ENCODE measurements around the gene DAB2IP. TPM values are rescaled to one million over a fixed set of nuclear protein-coding genes. Genes with fewer than 3 reads are reported as not detected.
A peak's percentile ranks its signal among the peaks of the same experiment; 100 is the strongest.

The DAB2IP gene
- total RNA-seq, 2 experiments from 2014 or later = not detected

DNA sequence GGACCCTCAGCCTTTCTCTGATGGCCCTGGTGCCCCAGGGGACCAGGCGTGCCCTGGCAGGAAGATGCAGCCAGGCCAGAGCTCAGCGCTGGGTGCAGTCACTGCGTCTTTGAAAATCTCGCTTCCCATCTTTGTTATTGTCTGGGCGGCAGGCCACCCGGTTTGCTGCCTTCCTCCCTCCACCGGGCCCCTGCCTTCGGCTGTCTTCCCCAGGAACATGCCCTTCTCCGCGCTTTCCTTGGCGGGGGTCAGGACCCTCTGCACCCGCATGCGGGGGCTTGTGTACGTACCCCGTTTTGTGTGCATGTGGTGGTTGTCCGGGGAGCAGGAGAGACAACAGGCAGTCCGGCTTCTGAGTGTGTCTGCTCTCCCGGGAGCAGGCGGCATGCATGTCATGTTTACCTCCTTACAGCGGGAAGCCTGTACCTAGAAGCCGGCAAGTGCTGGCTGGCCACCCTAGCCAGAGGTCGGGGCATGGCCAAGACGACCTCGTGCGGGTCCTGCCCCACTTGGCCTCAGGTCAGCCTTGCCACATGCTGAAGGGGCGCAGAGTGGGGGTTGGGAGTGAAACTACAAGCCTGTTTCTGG, 49.5 kb downstream of the DAB2IP start:
- Mint-ChIP-seq H3K4me1 (peaks cover 7% of the 10 kb centered on the region), H3K36me3 (ENCODE audit: low read depth) (no peaks in the 10 kb centered on the region), H3K9me3 (no peaks in the 10 kb centered on the region), H3K4me3 (no peak overlapping the region), H3K27me3 (peaks cover 74% of the 10 kb centered on the region), H3K27ac (no peak overlapping the region)
- ChIA-PET POLR2A (no interaction called here), CTCF (no interaction called here)
- no peak for DNase-seq

DNA sequence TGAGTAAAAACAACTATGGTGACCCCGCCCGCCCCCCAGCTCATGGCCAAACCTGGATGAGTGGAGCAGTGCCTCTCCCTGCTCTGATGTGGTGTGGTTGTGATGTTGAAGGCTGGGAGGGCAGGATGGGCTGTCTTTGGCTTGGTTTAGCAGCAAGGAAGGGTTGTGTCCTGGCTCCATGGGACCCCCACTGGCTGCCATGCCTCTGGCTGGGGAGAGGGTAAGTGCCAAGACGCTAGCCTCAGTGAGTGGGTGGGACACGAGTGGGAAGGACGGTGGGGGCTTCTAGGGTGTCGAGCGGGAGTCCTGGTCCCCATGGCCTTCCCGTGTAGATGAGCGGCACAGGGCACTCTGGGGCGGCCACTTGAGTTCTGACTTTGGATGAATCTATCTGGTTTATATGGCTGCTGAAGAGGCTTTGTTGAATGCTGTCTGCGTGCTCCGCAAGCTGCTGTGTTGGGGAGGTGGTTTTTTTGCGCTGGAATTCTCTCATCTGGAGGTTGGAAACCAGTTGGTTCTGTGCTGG, 50.4 kb downstream of the DAB2IP start:
- H3K36me3 Mint-ChIP-seq (ENCODE audit: low read depth) = no peaks in the 10 kb centered on the region
- H3K27ac Mint-ChIP-seq = no peak overlapping the region
- H3K4me1 Mint-ChIP-seq = peaks cover 6% of the 10 kb centered on the region
- H3K4me3 Mint-ChIP-seq = no peak overlapping the region
- no peak for DNase-seq
- ChIA-PET CTCF (no interaction called here), POLR2A (no interaction called here)
- no peaks in the 10 kb centered on the region for H3K9me3 Mint-ChIP-seq
- H3K27me3 Mint-ChIP-seq = peaks cover 71% of the 10 kb centered on the region

GRCh38 chr9:121703014-121703734, 51.7 kb downstream of the DAB2IP start:
- no peaks in the 10 kb centered on the region for H3K36me3 Mint-ChIP-seq (ENCODE audit: low read depth)
- no peak overlapping the region for H3K4me3 Mint-ChIP-seq
- peaks cover 57% of the 10 kb centered on the region for H3K27me3 Mint-ChIP-seq
- H3K27ac Mint-ChIP-seq = no peak overlapping the region
- CTCF ChIA-PET = no interaction called here
- no peaks in the 10 kb centered on the region for H3K9me3 Mint-ChIP-seq
- DNase-seq = no peak
- H3K4me1 Mint-ChIP-seq = peaks cover 9% of the 10 kb centered on the region
- POLR2A ChIA-PET = no interaction called here

- CTCF ChIA-PET = no interaction called here
- H3K36me3 Mint-ChIP-seq (ENCODE audit: low read depth) = no peaks in the 10 kb centered on the region
- H3K4me3 Mint-ChIP-seq = no peak overlapping the region
- no peaks in the 10 kb centered on the region for H3K9me3 Mint-ChIP-seq
- no peak for DNase-seq
- peaks cover 55% of the 10 kb centered on the region for H3K27me3 Mint-ChIP-seq
- no peak overlapping the region for H3K27ac Mint-ChIP-seq
- POLR2A ChIA-PET = no interaction called here
- peaks cover 15% of the 10 kb centered on the region for H3K4me1 Mint-ChIP-seq
Measured at GRCh38 chr9:121704281-121704680, 52.8 kb downstream of the DAB2IP start.

DNA sequence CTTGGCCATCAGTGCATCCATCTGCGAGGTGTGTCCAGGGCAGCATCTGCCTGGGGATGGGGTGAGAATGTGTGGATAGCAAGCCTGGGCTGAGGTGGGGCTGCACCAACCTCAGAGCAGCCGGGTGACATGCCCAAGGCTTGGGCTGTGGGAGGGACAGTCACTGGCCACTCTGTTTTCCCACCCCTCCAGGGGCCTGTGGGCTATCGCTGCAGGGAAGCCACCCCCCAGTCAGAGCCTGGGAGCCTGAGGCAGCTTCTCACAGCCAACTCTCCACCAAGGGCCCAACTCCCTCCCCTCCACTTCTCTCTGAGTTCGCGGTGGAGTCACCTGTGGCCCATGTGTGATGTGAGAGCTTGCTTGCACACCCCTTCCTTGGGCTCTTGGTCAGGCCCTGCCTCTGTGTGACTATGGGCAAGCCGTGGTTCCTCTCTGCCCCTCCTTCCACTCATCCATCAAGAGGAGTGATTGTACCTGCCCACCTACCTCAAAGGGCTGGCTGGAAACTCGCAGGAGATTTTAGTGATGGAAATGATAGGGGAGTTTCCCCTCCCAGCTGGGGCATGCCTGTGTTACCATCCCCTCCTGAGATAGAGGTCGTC, 54.8 kb downstream of the DAB2IP start:
- Mint-ChIP-seq H3K9me3 (no peaks in the 10 kb centered on the region), H3K4me3 (no peak overlapping the region), H3K27me3 (peaks cover 39% of the 10 kb centered on the region), H3K27ac (no peak overlapping the region), H3K4me1 (peaks cover 15% of the 10 kb centered on the region), H3K36me3 (ENCODE audit: low read depth) (no peaks in the 10 kb centered on the region)
- CTCF ChIA-PET = no interaction called here
- no peak for DNase-seq
- POLR2A ChIA-PET = no interaction called here

DNA sequence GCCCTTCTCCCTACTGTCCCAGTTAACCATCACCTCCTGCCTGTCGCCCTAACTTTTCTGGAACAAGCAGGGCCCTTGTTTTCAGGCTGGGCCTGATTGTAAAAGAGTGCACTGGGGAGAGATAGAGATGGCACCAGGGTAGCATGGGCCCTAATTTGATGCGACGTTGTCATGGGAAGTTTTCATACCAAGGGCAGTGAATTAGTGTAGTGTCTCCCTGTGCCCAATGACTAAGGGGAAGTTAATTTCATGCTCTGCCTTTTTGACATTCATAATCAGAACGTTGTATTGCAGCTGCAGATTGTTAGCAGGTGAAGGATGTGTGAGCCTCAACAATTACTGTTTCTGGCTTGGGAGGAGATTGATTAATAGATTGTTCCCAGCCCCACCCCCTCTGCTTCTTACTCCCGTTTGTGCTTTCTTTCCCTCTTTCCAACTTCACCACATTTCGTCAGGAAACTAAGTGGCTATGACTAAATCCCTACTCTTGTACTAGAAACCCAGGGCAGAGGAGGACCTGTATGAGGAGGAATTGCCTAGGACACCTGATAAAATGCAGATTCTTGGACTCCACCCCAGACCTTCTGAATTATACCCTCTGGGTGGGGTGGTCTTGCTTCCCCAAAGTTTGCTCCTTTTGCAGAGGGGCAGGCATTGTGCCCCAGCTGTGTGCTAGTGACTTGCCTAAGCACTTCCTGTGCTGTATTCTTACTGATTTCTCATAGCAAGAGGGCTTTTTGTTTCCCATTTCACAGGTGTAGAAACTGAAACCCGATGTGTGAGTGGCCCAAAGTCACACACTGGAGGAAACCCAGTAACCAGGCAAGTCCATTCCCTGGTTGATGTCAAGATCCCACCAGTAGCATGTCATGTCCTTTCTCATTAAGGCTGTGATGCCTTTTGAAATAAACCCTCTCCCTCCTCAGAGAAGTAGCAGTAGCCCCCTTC, 56.3 kb downstream of the DAB2IP start:
- peaks cover 15% of the 10 kb centered on the region for H3K4me1 Mint-ChIP-seq
- ChIA-PET CTCF (no interaction called here), POLR2A (interaction anchor here (0.8 kb wide), 1 partner anchor 47 kb away, joined by 3 read pairs; no protein-coding TSS in a partner anchor)
- H3K36me3 Mint-ChIP-seq (ENCODE audit: low read depth) = no peaks in the 10 kb centered on the region
- peak overlapping the region; percentile 18 for H3K27ac Mint-ChIP-seq
- no peaks in the 10 kb centered on the region for H3K9me3 Mint-ChIP-seq
- DNase-seq = peak; percentile 35
- H3K4me3 Mint-ChIP-seq = no peak overlapping the region
- peaks cover 24% of the 10 kb centered on the region for H3K27me3 Mint-ChIP-seq

DNA sequence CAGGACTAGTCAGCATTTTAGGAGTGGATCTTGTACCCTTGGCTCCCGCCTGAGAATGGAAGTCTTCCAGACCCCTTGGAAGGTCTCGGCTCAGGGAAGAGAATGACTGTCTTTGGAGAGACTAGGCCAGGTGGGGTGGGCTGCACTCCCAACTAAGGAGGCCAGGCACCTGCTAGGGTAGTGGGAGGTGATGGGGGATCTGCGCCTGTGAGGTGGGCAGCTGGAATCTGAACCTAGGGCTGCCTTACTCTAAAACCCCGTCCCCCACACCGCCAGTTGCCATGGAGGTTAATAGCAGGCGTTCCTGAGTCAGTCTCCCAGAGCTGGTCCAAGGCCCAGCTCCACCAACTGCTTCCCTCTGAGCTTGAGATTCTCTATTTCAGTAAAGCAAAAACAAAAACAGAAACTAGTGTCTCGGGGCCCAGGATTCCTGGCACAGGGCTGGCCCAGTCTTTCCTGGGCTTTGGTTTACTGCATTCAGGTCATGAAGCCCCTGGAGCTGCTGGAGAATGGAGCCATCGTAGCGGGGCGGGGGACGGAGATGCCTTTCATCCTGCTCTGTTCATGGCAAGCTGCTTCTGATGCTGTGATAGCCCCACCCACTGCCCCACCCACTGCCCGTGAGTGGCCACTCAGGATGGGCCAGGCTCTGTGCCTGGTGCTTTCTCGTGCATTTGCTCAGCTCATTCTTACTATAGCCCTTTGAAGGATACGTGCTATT, 57.5 kb downstream of the DAB2IP start:
- Mint-ChIP-seq H3K36me3 (ENCODE audit: low read depth) (no peaks in the 10 kb centered on the region), H3K27ac (no peak overlapping the region), H3K4me1 (peaks cover 15% of the 10 kb centered on the region), H3K9me3 (no peaks in the 10 kb centered on the region), H3K27me3 (peaks cover 18% of the 10 kb centered on the region), H3K4me3 (no peak overlapping the region)
- POLR2A ChIA-PET = no interaction called here
- CTCF ChIA-PET = no interaction called here
- DNase-seq = no peak

DNA sequence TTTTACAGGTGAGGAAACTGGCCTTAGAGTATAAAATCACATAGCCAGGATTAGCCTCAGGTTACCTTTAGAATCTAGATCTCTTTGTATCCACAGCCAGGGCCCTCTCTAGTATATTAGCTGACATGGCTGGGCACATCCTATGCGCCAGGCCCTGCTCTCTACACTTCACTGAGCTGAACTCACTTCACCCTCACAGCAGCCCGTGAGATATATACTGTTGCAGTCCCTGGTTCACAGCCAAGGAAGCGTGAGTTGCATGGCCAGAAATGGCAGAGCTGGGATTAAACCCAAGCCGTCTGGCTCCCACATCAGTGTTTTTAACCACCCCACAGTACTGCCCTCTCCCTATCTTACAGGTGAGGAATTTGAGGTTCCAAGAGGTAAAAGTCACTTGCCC, 58.4 kb downstream of the DAB2IP start:
- H3K4me3 Mint-ChIP-seq = no peak overlapping the region
- no peaks in the 10 kb centered on the region for H3K9me3 Mint-ChIP-seq
- peaks cover 10% of the 10 kb centered on the region for H3K27me3 Mint-ChIP-seq
- no peak overlapping the region for H3K27ac Mint-ChIP-seq
- H3K36me3 Mint-ChIP-seq (ENCODE audit: low read depth) = no peaks in the 10 kb centered on the region
- CTCF ChIA-PET = no interaction called here
- H3K4me1 Mint-ChIP-seq = peaks cover 15% of the 10 kb centered on the region
- no peak for DNase-seq
- POLR2A ChIA-PET = no interaction called here

DNA sequence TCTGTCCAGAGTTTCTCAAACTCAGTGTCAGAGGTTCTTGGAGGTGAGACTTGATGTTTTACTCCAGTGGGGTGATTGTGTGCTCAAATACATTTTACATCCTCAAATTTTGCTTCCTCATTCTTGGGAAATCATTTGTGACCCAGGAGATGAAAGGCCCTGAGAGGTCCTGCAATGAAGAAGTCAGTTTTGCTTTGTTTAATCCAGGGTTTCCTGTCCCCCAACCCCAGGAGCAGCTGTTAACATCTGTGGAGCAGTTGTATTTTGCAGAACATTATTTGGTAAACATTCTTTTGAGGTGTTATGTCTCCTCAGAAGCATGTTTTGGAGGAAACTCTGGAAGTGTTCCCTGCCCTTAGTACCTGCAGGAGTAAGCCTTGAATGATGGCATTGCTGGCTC, 59.8 kb downstream of the DAB2IP start:
- H3K4me1 Mint-ChIP-seq = peaks cover 15% of the 10 kb centered on the region
- ChIA-PET CTCF (no interaction called here), POLR2A (no interaction called here)
- no peak overlapping the region for H3K27ac Mint-ChIP-seq
- no peak for DNase-seq
- no peak overlapping the region for H3K4me3 Mint-ChIP-seq
- peaks cover 3% of the 10 kb centered on the region for H3K27me3 Mint-ChIP-seq
- H3K36me3 Mint-ChIP-seq (ENCODE audit: low read depth) = no peaks in the 10 kb centered on the region
- no peaks in the 10 kb centered on the region for H3K9me3 Mint-ChIP-seq

- H3K9me3 Mint-ChIP-seq = no peaks in the 10 kb centered on the region
- H3K27ac Mint-ChIP-seq = no peak overlapping the region
- no peak for DNase-seq
- peaks cover 3% of the 10 kb centered on the region for H3K27me3 Mint-ChIP-seq
- H3K36me3 Mint-ChIP-seq (ENCODE audit: low read depth) = no peaks in the 10 kb centered on the region
- ChIA-PET CTCF (no interaction called here), POLR2A (no interaction called here)
- H3K4me1 Mint-ChIP-seq = peaks cover 15% of the 10 kb centered on the region
- no peak overlapping the region for H3K4me3 Mint-ChIP-seq
Measured at GRCh38 chr9:121711797-121712196, 60.4 kb downstream of the DAB2IP start.

DNA sequence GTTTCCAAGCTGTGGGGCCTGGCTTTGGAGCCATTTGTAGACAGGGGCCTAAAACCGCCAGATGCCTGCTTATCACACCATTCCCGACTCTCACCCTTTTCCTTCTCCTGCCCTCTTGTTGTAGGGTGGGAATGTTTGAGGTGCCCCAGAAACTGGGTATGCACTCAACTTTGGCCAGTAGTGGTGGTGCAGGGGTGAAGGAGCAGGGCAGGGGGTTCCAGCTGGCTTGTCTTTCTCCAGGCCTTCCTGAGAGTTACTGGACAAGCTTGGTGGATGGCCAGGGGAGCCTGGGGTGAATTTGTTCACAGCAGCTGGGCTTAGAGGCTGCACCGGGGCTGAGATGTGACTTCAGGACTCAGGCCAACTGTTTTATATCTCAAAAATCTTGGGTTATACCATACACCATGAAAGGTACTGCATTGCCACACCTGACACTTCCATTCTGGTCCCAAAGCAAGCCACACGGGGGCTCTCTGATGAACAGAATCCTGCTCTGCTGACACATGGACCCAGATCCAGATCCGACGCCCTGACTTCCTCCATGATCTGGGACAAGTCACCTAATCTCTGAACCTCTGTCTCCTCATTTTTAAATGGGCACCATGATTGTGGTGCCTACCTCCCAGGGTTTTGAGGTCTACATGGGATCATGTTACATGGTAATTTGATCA, 62.1 kb downstream of the DAB2IP start:
- ChIA-PET CTCF (no interaction called here), POLR2A (no interaction called here)
- DNase-seq = no peak
- Mint-ChIP-seq H3K27ac (no peak overlapping the region), H3K4me3 (no peak overlapping the region), H3K27me3 (peaks cover 3% of the 10 kb centered on the region), H3K9me3 (no peaks in the 10 kb centered on the region), H3K36me3 (ENCODE audit: low read depth) (no peaks in the 10 kb centered on the region), H3K4me1 (peaks cover 2% of the 10 kb centered on the region)

DNA sequence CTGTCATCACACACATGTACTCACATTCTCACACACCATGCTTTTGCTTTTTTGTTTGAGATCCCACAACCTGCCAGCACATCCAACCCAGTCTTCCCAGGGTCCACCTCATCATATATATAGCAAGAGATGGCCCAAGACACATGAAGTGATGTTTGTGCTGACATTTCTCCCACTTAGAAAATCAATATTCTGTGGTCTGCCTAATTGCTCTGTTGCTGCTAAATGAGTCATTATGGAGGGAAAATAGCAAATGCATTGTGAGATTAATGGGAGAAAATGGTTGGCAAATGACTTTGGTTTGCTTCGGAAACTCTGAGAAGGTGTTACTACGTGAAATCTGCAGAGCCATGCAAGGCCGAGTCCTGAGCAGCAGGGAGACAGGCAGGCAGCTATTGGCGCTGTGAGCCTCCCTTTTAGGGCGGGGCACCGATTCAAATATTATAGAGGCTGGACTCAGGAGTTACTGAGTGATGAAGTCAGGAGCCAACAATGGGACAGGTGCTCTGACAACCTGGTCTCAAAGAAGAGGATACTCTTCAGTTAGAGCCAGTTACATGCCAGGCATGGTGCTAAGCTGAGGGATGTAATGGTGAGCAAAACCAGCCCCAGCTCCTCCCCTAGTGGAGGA, 62.8 kb downstream of the DAB2IP start:
- peaks cover 3% of the 10 kb centered on the region for H3K27me3 Mint-ChIP-seq
- ChIA-PET CTCF (no interaction called here), POLR2A (no interaction called here)
- no peak for DNase-seq
- H3K4me3 Mint-ChIP-seq = no peak overlapping the region
- no peaks in the 10 kb centered on the region for H3K36me3 Mint-ChIP-seq (ENCODE audit: low read depth)
- no peaks in the 10 kb centered on the region for H3K9me3 Mint-ChIP-seq
- no peaks in the 10 kb centered on the region for H3K4me1 Mint-ChIP-seq
- no peak overlapping the region for H3K27ac Mint-ChIP-seq

Measured in activated CD4-positive, alpha-beta memory T cell treated with anti-CD3 and anti-CD28 coated beads, Interleukin-2, amount 10 ng/mL, durations not matched to agents 7 days and 5 days (primary cell).